ENCODE measurements around the gene NFE2.

Gene NFE2

DNA sequence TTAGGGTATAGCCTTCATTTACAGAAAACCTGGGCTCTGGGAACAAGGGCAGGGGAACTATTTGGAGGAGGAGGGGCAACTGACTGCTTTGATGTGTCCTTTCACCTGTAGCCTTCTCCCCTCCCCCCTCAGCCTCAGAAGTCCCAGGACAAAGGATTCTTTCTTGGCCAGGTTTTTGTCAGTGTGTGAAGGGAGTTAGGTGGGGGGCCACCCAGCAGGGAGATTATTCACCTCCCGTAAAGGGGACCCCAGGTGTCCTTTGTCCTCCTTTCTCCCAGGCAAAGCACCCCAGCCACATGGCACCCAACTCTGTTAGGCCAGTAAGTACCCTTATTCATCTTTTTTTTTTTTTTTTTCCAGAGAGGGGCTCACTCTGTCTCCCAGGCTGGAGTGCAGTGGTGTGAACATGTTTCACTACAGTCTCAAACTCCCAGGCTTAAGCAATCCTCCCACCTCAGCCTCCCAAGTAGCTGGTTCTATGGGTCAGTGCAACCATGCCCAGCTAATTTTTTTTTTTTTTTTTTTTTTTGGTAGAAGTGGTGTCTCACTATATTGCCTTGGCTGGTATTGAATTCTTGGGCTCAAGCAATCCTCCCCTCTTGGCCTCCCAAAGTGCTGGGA is 723 bp upstream of the NFE2 start:
- TF ChIP-seq MYC (IDR thresholded peaks at IDR 0.05; ENCODE audit: low read depth, low read length): peak; percentile 48; the same call in 1 of the 2 replicates
- TF ChIP-seq, protein P1, sequence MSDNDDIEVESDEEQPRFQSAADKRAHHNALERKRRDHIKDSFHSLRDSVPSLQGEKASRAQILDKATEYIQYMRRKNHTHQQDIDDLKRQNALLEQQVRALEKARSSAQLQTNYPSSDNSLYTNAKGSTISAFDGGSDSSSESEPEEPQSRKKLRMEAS (IDR thresholded peaks at IDR 0.05; ENCODE audit: low read depth, low read length): no peak
- peak overlapping the region; percentile 96 for H3K4me3 ChIP-seq (ENCODE audit: low read depth, low read length)
- DNase-seq (ENCODE audit: low read depth): peak; percentile 56

DNA sequence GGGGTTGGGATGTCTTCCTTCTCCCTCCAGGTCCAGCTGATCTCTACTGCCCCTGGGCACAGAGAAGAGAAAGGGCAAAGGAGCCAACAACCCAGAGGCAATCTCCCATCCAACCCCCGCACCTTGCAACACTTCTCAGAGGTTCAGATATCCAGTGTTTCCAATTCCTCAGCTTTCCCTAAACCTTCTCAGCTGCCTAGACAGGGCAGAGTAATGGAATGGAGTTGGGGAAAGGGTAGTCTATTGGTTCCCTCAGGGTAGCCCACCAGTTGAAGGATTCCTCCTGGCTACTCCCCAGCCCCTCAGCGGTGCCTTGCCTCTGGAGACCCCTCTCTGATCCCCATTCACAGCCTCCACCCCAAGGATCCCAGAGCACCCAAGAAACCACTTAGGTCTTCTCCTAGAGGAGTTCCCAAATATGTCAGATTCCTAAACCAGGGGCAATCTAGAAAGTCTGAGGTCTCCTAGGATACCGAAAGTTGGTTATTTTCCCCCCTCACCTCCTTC is 537 bp downstream of the NFE2 start:
- no peak for TF ChIP-seq MYC (IDR thresholded peaks at IDR 0.05; ENCODE audit: low read depth, low read length)
- no peak for TF ChIP-seq POLR2A (IDR thresholded peaks at IDR 0.05; ENCODE audit: extremely low read depth, insufficient read length)
- TF ChIP-seq, protein P2, sequence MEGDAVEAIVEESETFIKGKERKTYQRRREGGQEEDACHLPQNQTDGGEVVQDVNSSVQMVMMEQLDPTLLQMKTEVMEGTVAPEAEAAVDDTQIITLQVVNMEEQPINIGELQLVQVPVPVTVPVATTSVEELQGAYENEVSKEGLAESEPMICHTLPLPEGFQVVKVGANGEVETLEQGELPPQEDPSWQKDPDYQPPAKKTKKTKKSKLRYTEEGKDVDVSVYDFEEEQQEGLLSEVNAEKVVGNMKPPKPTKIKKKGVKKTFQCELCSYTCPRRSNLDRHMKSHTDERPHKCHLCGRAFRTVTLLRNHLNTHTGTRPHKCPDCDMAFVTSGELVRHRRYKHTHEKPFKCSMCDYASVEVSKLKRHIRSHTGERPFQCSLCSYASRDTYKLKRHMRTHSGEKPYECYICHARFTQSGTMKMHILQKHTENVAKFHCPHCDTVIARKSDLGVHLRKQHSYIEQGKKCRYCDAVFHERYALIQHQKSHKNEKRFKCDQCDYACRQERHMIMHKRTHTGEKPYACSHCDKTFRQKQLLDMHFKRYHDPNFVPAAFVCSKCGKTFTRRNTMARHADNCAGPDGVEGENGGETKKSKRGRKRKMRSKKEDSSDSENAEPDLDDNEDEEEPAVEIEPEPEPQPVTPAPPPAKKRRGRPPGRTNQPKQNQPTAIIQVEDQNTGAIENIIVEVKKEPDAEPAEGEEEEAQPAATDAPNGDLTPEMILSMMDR (IDR thresholded peaks at IDR 0.05; ENCODE audit: low read depth, low read length): no peak
- TF ChIP-seq, protein P1 (IDR thresholded peaks at IDR 0.05; ENCODE audit: low read depth, low read length): no peak
- DNase-seq (ENCODE audit: low read depth): no peak
- peak overlapping the region; percentile 96 for H3K4me3 ChIP-seq (ENCODE audit: low read depth, low read length)

DNA sequence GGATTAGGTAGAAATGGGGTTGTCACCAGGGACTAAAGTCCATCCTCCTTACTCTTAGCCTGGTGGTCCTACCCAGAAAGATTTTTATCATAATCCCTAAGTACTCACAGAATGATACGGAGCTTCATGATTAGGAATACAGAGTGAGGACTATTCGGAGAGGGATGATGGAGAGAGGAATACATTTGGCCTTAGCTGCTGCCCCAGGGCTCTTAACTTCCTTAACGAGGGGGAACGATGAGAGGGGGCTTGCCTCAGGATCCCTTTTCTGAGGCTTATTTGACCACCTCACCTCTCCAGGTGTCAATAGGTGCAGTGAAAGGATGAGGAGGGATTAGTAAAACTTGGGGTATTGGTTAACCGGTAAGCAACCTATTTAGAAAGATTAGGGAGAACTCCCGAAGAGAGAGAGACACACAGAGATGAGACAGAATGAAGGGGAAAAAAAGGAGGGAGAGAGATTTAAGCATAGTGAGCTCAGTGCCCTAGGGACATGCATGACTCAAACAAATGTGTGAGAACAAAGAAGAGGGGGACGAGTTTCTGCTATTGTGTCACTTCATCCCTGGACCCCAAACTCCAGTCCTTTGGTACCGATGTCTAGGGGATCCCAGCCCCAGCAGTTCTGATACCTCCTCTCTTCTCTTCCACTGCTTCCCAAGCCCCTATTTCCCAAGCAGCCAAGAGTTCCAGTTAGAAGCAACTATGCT is 1.1 kb downstream of the NFE2 start:
- TF ChIP-seq MYC (IDR thresholded peaks at IDR 0.05; ENCODE audit: low read depth, low read length) (no peak), POLR2A (IDR thresholded peaks at IDR 0.05; ENCODE audit: extremely low read depth, insufficient read length) (no peak)
- TF ChIP-seq, protein P2 (IDR thresholded peaks at IDR 0.05; ENCODE audit: low read depth, low read length): no peak
- TF ChIP-seq, protein P1 (IDR thresholded peaks at IDR 0.05; ENCODE audit: low read depth, low read length): no peak
- DNase-seq (ENCODE audit: low read depth): peak; percentile 75
- peak overlapping the region; percentile 96 for H3K4me3 ChIP-seq (ENCODE audit: low read depth, low read length)

DNA sequence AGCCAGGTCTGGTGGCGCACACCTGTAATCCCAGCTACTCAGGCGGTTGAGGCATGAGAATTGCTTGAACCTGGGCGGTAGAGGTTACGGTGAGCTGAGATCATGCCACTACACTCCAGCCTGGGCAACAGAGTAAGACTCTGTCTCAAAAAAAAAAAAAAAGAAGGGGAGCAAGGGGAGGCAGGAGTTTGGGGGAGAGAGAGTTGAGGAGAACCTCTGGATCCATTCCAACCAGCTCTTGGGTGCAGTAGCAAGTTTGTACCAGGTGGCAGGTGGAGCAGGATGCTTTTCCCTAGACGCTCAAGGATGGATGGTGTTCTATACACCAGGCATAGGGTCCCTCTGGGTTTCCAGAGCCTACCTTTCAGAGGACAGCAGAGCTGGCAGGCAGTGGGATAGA is 1.9 kb downstream of the NFE2 start:
- H3K4me3 ChIP-seq (ENCODE audit: low read depth, low read length): peak overlapping the region; percentile 96
- peak; percentile 38 for DNase-seq (ENCODE audit: low read depth)
- TF ChIP-seq MYC (IDR thresholded peaks at IDR 0.05; ENCODE audit: low read depth, low read length) (no peak), POLR2A (IDR thresholded peaks at IDR 0.05; ENCODE audit: extremely low read depth, insufficient read length) (no peak)
- TF ChIP-seq, protein P2 (IDR thresholded peaks at IDR 0.05; ENCODE audit: low read depth, low read length): no peak
- TF ChIP-seq, protein P1 (IDR thresholded peaks at IDR 0.05; ENCODE audit: low read depth, low read length): no peak

DNA sequence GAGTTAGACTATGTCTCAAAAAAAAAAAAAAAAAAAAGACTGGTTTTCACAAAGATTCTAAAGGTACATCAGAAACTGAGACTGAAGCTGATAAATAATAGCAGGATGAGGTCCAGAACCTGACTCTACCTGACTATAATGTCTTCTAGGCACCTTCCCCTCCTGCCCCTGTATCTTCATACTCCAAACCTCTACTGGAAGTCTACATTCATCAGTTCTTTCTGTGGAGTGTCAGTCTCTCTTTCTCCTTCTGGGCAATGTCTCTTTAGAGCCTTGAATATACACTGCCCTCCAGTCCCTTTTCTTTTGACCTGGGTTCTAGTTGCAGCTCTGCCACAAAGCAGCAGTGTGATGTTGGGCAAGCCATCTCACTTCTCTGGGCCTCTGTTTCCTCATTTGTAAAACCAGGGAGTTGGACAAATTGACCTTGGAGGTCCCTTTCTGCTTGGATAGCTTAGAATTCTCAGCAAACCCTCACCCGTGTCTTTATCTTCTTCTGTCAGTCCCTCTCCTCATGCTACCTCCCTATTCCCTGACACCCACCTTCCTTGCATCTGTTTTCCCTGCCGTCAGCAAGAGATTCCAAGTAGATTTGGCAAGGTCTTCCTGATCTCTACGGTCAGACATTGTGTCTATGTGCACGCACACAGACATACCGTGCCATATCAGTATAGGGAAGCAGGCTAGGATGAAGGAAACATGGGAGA is 4.3 kb downstream of the NFE2 start:
- H3K4me3 ChIP-seq (ENCODE audit: low read depth, low read length): peak overlapping the region; percentile 51
- TF ChIP-seq POLR2A (IDR thresholded peaks at IDR 0.05; ENCODE audit: extremely low read depth, insufficient read length) (no peak), MYC (IDR thresholded peaks at IDR 0.05; ENCODE audit: low read depth, low read length) (no peak)
- TF ChIP-seq, protein P2 (IDR thresholded peaks at IDR 0.05; ENCODE audit: low read depth, low read length): no peak
- TF ChIP-seq, protein P1 (IDR thresholded peaks at IDR 0.05; ENCODE audit: low read depth, low read length): no peak
- peak; percentile 49 for DNase-seq (ENCODE audit: low read depth)

Measured in NB4 (cell line).